ENCODE measurements around the gene CD34.

DNA sequence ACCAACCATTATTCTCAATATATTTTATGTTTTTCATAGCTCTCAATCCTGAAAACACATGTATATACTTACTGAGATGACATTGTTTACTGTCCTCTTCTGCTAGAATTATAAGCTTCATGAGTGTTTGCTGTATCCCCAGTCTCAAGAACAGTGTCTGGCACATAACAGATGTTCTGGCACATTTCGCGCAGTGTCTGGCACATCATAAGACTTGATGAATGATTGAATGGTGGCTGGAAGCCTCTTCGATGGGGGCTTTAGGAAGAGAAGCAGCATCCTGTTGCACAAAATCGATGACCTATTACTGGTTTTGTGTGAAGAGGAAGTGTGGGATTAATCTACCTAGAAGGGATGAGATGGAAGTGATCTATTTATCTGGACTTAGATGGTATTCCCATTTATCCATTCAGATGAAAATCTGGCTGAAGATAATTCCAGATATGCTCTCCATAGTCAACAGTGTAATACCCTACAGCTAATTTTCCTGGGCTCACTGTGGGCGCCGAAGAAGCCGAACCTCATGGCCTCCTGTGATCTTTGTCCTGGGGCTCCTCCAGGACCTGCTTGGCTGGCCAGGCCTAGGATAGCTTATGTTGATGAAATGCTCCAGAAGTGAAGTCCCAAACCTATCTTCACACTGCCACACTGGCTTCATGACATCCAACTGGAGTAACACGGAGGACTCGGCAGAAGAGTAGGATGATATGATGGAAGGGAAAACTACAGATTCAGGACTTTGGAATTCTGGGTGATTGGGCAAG lies 26.5 kb downstream of the CD34 start:
- TF ChIP-seq CTCF (IDR thresholded peaks at IDR 0.05) (no peak), POLR2A (IDR thresholded peaks at IDR 0.05) (no peak)
